NCI-H1105 (cell line): ENCODE results near the gene RAD51B.
"Not testable (repeated sequence)": the region's sequence is repeated elsewhere in the genome, so short reads cannot be mapped to it uniquely, and the experiment has no call there.

ENCODE experiments used
- DNase-seq: peaks from one replicate; lab custom pipeline; 2025; lab: John Stamatoyannopoulos, UW

RAD51B gene

GRCh38 chr14:68274725-68275124, 455.1 kb downstream of the RAD51B start:
- no peak for DNase-seq

GRCh38 chr14:68278576-68279436, 459.2 kb downstream of the RAD51B start:
- no peak for DNase-seq

GRCh38 chr14:68279437-68279720, 459.8 kb downstream of the RAD51B start:
- no peak for DNase-seq

DNA sequence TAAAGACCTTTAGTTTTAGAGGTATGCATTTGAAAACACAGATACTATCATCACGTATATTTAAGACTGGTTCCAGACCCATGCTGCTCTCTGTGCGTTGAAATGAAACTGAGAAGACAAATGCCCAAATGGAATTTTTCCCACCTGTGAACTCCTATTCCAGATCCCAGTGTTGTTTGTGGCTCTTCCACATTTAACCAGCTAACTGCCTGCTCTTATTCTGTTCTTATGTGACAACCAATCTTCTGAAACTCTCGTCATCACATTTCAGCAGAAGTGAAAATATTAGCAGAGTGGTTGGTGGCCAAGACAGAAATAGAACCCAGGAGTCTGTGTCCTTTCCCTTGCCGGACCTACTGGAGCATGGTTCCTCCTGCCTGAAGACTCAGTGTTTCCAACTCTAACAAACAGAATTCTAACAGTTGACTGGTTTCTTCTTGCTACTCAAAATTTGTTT, 460.2 kb downstream of the RAD51B start:
- DNase-seq: no peak

DNA sequence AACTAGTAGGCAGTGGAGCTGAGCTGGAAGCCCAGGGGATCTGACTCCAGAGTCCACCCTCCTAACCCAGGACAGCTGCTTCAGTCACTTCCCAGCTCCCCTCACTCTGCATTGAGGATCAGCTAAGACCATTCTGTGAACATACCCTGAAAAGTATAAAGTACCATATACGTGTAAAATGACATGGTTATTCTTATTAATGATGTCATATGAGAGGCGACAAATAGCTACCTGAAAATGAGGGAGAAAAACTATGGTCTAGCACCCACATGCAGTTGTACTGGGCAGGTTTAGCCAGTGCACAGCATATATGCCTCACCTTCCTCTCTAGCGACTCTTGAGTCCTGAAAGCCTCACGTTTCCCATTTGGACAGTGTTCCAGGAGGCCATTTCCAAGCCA, 461.9 kb downstream of the RAD51B start:
- DNase-seq: no peak

DNA sequence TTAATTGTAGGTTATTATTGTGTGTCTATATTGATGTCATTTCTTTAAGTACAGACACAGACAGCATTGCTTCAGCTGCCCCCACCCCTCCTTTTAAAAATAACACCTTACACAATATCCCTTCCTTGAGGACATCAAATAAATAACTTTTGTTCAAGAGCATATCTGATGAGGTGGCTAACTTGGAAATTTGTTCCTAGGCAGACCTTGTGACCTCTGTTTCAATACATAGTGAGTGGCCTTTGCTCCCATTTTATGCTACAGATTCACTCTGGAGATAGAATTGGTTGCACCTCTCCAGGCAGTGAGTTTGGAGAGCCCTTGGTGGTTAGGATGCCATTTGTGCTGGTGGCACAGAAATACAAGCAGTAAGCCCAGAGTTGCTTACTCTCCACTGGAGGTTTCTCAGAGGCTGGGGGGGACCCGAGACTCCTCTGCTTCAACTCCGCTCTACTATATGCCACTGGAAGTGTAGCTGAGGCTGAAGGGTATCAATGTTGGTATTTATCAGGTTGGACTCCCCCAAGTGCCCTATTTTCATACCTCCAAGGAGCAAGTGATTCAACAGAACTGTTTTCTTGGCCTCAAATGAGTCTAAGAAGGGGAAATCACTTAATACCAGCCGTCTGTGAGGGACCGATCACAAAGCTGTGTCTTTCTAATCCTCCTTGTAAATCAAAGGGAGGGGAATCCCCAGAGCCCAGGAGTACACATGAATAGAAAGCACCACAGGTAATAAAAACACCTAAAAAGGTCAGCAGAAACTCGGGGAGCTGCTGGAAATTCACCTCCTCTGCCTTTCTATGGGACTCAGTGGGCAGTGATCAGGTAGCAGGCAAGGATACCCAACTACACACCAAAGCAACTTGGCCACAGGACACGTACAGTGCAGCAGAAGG, 463.1 kb downstream of the RAD51B start:
- DNase-seq: no peak

- no peak for DNase-seq
Measured at GRCh38 chr14:68283378-68284123, 464.0 kb downstream of the RAD51B start.

DNA sequence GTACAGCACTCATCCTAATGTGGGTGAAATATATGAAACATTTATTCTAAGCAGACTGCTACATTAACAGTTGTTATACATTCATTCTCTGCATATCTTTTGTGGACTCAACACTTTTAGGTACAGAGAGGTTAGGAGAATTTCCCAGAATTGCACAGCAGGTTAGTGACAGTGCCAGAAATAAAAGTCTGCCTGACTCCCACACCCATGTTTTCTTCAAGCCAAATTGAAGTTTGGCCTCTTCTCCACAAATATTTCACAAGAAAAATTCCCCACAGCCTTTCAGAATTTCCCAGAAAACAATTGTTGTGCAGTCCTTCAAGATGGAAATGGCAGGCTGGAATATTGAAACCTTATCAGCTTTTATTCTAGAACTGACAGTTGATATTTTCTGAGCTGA, 464.8 kb downstream of the RAD51B start:
- no peak for DNase-seq

DNA sequence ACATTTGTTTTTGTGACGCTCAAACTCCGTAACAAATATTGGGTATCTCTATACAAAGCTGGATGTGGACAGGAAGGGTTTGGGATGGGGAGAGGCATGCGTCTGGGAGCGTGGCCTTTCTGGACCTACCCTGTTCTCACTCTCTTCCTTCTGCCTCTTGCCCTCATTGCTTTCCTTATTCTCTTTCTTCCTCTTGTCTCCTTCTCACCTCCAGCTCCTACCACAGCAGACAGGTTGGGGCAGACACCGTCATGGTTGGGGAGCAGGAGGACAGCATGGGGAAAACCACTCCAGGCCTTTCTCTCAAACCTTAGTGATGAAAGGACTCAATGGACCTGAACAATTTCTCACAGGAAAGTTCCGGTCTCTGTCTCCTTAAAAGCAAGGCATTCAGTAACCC, 465.3 kb downstream of the RAD51B start:
- DNase-seq: no peak

- DNase-seq: no peak
Measured at GRCh38 chr14:68285421-68286179, 466.0 kb downstream of the RAD51B start.

DNA sequence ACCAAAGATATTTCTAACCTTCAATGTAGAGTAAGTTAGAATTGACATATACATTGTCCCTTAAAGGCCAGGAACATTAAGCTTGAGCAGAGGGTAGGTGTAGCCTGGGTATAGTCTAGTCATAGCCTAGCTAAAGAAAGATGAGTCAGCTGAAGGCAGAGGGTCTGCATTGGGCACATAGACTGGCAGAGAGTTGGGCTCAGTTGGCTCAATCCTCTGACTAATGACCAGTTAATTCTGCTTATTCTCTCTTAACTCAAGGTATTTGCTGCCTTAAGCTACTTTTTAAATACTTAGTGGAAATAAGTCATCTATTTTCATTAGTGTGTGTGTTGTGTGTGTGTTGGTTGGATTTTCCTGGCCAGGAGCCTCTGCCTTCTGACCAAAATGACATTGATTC, 467.1 kb downstream of the RAD51B start:
- no peak for DNase-seq

DNA sequence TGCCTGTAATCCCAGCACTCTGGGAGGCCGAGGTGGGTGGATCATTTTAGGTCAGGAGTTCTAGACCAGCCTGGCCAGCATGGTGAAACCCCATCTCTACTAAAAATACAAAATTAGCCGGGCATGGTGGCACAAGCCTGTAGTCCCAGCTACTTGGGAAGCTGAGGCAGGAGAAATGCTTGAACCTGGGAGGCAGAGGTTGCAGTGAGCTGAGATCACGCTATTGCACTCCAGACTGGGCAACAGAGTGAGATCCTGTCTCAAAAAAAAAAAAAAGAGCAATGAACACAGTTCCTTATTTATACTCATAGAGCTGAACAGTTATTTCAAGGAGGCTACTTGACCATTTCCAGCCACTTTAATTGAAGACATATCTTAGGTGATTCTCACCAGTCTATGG, 469.9 kb downstream of the RAD51B start:
- not testable (repeated sequence) for DNase-seq

GRCh38 chr14:68291820-68292219, 472.2 kb downstream of the RAD51B start:
- peak; percentile 16 for DNase-seq

DNA sequence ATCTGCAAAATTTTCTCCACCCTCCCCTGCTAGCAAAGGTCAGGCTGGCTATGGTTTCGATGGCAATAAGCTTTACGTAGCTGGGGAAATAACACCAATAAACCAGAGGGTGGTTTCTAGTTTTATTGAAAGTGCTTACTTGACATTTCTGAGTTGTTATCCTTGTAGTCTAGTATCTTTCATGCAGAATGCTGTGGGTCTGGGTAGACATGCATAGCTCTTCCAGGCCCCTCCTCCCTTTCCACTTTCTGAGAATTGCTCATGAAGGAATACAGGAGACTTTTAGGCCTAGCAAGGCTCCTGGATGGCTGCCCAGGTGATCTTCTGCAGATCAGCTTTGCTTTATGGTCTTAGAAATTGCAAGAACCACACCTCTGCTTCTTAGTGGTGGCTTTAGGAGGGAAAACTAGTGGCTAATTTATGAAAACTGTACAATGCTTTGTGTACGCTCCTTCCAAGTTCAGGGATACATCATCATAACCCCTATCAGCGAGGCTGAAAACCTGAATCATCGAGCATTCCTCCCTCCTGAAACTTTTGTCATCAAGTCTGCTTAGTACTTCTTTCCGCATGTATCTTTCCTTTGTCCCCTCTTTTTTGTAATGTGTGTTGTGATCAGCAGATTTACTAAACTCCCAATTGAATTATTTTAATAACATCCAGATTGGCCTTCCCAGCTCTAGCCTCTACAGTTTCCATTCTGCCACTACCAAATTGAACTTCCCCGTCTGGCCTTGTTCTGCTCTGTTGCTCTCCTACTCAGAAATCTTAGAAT, 473.0 kb downstream of the RAD51B start:
- DNase-seq: no peak

- no peak for DNase-seq
Measured at GRCh38 chr14:68293404-68293803, 473.8 kb downstream of the RAD51B start.

- no peak for DNase-seq
Measured at GRCh38 chr14:68295316-68295816, 475.8 kb downstream of the RAD51B start.

GRCh38 chr14:68297039-68297438, 477.5 kb downstream of the RAD51B start:
- DNase-seq: no peak

GRCh38 chr14:68297876-68298468, 478.4 kb downstream of the RAD51B start:
- no peak for DNase-seq

- DNase-seq: no peak
Measured at GRCh38 chr14:68300608-68301007, 481.0 kb downstream of the RAD51B start.

GRCh38 chr14:68301219-68301618, 481.6 kb downstream of the RAD51B start:
- no peak for DNase-seq
